GM10266 (cell line): ENCODE measurements around the gene TEKT5.

Experiments used
- DNase-seq: peaks from one replicate; pipeline ENCODE4 v3.0.0; 2012; ENCODE audit errors: extremely low spot score
- CTCF ChIP-seq: IDR thresholded peaks from 2 replicates; pipeline ENCODE4 v1.5.1; 2012; ENCODE audit warnings: mild to moderate bottlenecking, low read depth; ENCODE audit not compliant: control insufficient read depth, insufficient read depth; ENCODE audit errors: missing control alignments

Gene TEKT5

GRCh38 chr16:10601444-10602408, 93.0 kb downstream of the TEKT5 start:
- no peak for TF ChIP-seq CTCF
- DNase-seq, result no peak

- DNase-seq, result no peak
- TF ChIP-seq CTCF, result no peak
Observed at GRCh38 chr16:10600782-10601443, 93.8 kb downstream of the TEKT5 start.

GRCh38 chr16:10599626-10600025, 95.1 kb downstream of the TEKT5 start:
- TF ChIP-seq CTCF, result no peak

GRCh38 chr16:10598157-10598556, 96.6 kb downstream of the TEKT5 start:
- no peak for DNase-seq
- TF ChIP-seq CTCF, result no peak

More at GRCh38 chr16:10599626-10600025, 95.1 kb downstream of the TEKT5 start:
- no peak for DNase-seq

GRCh38 chr16:10597187-10597601, 97.5 kb downstream of the TEKT5 start:
- DNase-seq, result no peak
- no peak for TF ChIP-seq CTCF

GRCh38 chr16:10594312-10594950, 100.3 kb downstream of the TEKT5 start:
- DNase-seq, result no peak
- TF ChIP-seq CTCF, result no peak
